ENCODE measurements around the gene CDK6.

DNA sequence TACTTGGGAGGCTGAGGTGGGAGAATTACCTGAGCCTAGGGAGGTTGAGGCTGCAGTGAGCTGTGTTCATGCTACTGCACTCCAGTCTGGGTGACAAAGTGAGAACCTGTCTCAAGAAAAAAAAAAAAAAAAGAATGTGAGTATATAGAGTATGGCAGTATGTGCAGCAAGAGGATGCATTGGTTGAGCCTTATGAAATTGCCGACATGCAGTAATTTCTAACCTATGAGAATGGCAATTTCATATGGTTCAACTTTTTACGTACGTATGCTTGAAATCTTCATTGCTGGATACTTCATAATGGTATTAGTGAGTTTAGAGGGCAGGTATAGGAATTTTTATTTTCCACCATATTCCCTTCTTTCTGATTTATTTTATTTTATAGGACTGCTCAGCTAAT lies 241.6 kb downstream of the CDK6 start:
- TF ChIP-seq, protein P1, sequence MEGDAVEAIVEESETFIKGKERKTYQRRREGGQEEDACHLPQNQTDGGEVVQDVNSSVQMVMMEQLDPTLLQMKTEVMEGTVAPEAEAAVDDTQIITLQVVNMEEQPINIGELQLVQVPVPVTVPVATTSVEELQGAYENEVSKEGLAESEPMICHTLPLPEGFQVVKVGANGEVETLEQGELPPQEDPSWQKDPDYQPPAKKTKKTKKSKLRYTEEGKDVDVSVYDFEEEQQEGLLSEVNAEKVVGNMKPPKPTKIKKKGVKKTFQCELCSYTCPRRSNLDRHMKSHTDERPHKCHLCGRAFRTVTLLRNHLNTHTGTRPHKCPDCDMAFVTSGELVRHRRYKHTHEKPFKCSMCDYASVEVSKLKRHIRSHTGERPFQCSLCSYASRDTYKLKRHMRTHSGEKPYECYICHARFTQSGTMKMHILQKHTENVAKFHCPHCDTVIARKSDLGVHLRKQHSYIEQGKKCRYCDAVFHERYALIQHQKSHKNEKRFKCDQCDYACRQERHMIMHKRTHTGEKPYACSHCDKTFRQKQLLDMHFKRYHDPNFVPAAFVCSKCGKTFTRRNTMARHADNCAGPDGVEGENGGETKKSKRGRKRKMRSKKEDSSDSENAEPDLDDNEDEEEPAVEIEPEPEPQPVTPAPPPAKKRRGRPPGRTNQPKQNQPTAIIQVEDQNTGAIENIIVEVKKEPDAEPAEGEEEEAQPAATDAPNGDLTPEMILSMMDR (IDR thresholded peaks at IDR 0.05 in 2 of 3, conservative IDR thresholded peaks at IDR 0.05 in 1 of 3; ENCODE audit: borderline replicate concordance in 1 of 3, insufficient read depth in 1 of 3, low read depth in 2 of 3, low read length in 2 of 3) = no peak
- TF ChIP-seq JUND (IDR thresholded peaks at IDR 0.05) (no peak), POLR2AphosphoS5 (IDR thresholded peaks at IDR 0.05; ENCODE audit: low read depth, low read length) (no peak), EZH2 (IDR thresholded peaks at IDR 0.05) (no peak), YY1 (IDR thresholded peaks at IDR 0.05; ENCODE audit: extremely low read depth, insufficient replicate concordance, low read depth, low read length) (no peak), TCF7L2 (IDR thresholded peaks at IDR 0.05; ENCODE audit: borderline replicate concordance, extremely low read depth, insufficient read depth, insufficient read length) (no peak), POLR2A (IDR thresholded peaks at IDR 0.05; ENCODE audit: borderline replicate concordance, extremely low read depth, insufficient read depth, insufficient read length) (no peak), ZFX (IDR thresholded peaks at IDR 0.05) (no peak)

All from HCT116 (cell line).